Activated T-helper 17 cell treated with anti-CD3 and anti-CD28 coated beads, Interleukin-2, amount 50 U/mL, for 72 hours (primary cell): ENCODE data around the gene IRGC. TPM values are rescaled to one million over a fixed set of nuclear protein-coding genes. Genes with fewer than 3 reads are reported as not detected.
A peak's percentile ranks its signal among the peaks of the same experiment; 100 is the strongest.
"Not testable (repeated sequence)": the region's sequence is repeated elsewhere in the genome, so short reads cannot be mapped to it uniquely, and the experiment has no call there.

ENCODE experiments used
- ATAC-seq: fragments of 150-1000 bp; cut with Tn5 transposase; replicated peaks from 2 replicates; pipeline ENCODE4 v1.10.0; 2021; ENCODE audit warnings: mild to moderate bottlenecking, moderate library complexity
- H3K27ac Mint-ChIP-seq: one replicate; pipeline ENCODE4 v1.8.0; 2022; ENCODE audit warnings: mixed read lengths
- H3K27me3 Mint-ChIP-seq: one replicate; pipeline ENCODE4 v1.8.0; 2022; ENCODE audit warnings: mixed read lengths
- H3K36me3 Mint-ChIP-seq: one replicate; pipeline ENCODE4 v1.8.0; 2022; ENCODE audit warnings: low read depth, mild to moderate bottlenecking, mixed read lengths
- H3K4me1 Mint-ChIP-seq: one replicate; pipeline ENCODE4 v1.8.0; 2022; ENCODE audit warnings: mixed read lengths
- H3K4me3 Mint-ChIP-seq: one replicate; pipeline ENCODE4 v1.8.0; 2022; ENCODE audit warnings: mild to moderate bottlenecking, mixed read lengths
- H3K9me3 Mint-ChIP-seq: one replicate; pipeline ENCODE4 v1.8.0; 2022; ENCODE audit warnings: mixed read lengths
- total RNA-seq, 2 donors: library from RNA; stranded (reverse); gene quantifications; one replicate each; pipeline ENCODE4 v1.2.3, GENCODE V29; 2022

IRGC gene
- total RNA-seq, 2 donors from 2014 or later, result not detected

- Mint-ChIP-seq H3K27ac (peak overlapping the region; percentile 70), H3K4me1 (peaks cover 37% of the 10 kb centered on the region), H3K27me3 (no peaks in the 10 kb centered on the region), H3K9me3 (no peaks in the 10 kb centered on the region), H3K4me3 (peak overlapping the region; percentile 66), H3K36me3 (peaks cover 98% of the 10 kb centered on the region)
- ATAC-seq, result no peak
These were observed 32.8 kb downstream of the IRGC start for GRCh38 chr19:43748685-43749084.

- Mint-ChIP-seq H3K36me3 (peaks cover 98% of the 10 kb centered on the region), H3K27ac (peak overlapping the region; percentile 70), H3K4me3 (peak overlapping the region; percentile 66), H3K27me3 (no peaks in the 10 kb centered on the region), H3K9me3 (no peaks in the 10 kb centered on the region), H3K4me1 (peaks cover 37% of the 10 kb centered on the region)
- ATAC-seq, result no peak
These were observed 33.3 kb downstream of the IRGC start for GRCh38 chr19:43749152-43749551.

- H3K27me3 Mint-ChIP-seq, result no peaks in the 10 kb centered on the region
- H3K9me3 Mint-ChIP-seq, result no peaks in the 10 kb centered on the region
- peaks cover 40% of the 10 kb centered on the region for H3K4me1 Mint-ChIP-seq
- no peak overlapping the region for H3K4me3 Mint-ChIP-seq
- peak overlapping the region; percentile 36 for H3K27ac Mint-ChIP-seq
- peaks cover 98% of the 10 kb centered on the region for H3K36me3 Mint-ChIP-seq
- ATAC-seq, result no peak
These were observed 34.0 kb downstream of the IRGC start for GRCh38 chr19:43749898-43750297.

- Mint-ChIP-seq H3K36me3 (peaks cover 98% of the 10 kb centered on the region), H3K9me3 (no peaks in the 10 kb centered on the region), H3K4me1 (peaks cover 53% of the 10 kb centered on the region), H3K4me3 (peak overlapping the region; percentile 99), H3K27ac (peak overlapping the region; percentile 100), H3K27me3 (no peaks in the 10 kb centered on the region)
- ATAC-seq, result no peak
These were observed 35.8 kb downstream of the IRGC start for GRCh38 chr19:43751466-43752220.

GRCh38 chr19:43752287-43752875, 36.5 kb downstream of the IRGC start:
- Mint-ChIP-seq H3K4me3 (peak overlapping the region; percentile 99), H3K27ac (peak overlapping the region; percentile 100), H3K27me3 (no peaks in the 10 kb centered on the region), H3K4me1 (peaks cover 60% of the 10 kb centered on the region), H3K36me3 (peaks cover 98% of the 10 kb centered on the region), H3K9me3 (no peaks in the 10 kb centered on the region)
- no peak for ATAC-seq

- H3K36me3 Mint-ChIP-seq, result peaks cover 83% of the 10 kb centered on the region
- peak overlapping the region; percentile 100 for H3K27ac Mint-ChIP-seq
- no peaks in the 10 kb centered on the region for H3K9me3 Mint-ChIP-seq
- no peak for ATAC-seq
- peak overlapping the region; percentile 99 for H3K4me3 Mint-ChIP-seq
- no peaks in the 10 kb centered on the region for H3K27me3 Mint-ChIP-seq
- H3K4me1 Mint-ChIP-seq, result peaks cover 56% of the 10 kb centered on the region
These were observed 38.3 kb downstream of the IRGC start for GRCh38 chr19:43754253-43754502.

- peak; percentile 74 for ATAC-seq
- no peaks in the 10 kb centered on the region for H3K27me3 Mint-ChIP-seq
- peaks cover 78% of the 10 kb centered on the region for H3K36me3 Mint-ChIP-seq
- peaks cover 60% of the 10 kb centered on the region for H3K4me1 Mint-ChIP-seq
- peak within 1 kb of the TSS; percentile 99 for H3K4me3 Mint-ChIP-seq
- H3K9me3 Mint-ChIP-seq, result no peaks in the 10 kb centered on the region
- peak within 1 kb of the TSS; percentile 100 for H3K27ac Mint-ChIP-seq
These were observed 38.8 kb downstream of the IRGC start, which contains the start of gene SMG9 for GRCh38 chr19:43754503-43755255. SMG9 (minus strand) TSS chr19:43754962; CDS start chr19:43750741, 4,221 bp downstream.

- peaks cover 56% of the 10 kb centered on the region for H3K4me1 Mint-ChIP-seq
- H3K4me3 Mint-ChIP-seq, result peak overlapping the region; percentile 99
- H3K27ac Mint-ChIP-seq, result peak overlapping the region; percentile 100
- H3K27me3 Mint-ChIP-seq, result no peaks in the 10 kb centered on the region
- no peaks in the 10 kb centered on the region for H3K9me3 Mint-ChIP-seq
- H3K36me3 Mint-ChIP-seq, result peaks cover 72% of the 10 kb centered on the region
- ATAC-seq, result no peak
These were observed 39.5 kb downstream of the IRGC start for GRCh38 chr19:43755256-43755801.

GRCh38 chr19:43759515-43759914, 43.6 kb downstream of the IRGC start:
- ATAC-seq, result no peak
- H3K9me3 Mint-ChIP-seq, result no peaks in the 10 kb centered on the region
- peak overlapping the region; percentile 8 for H3K27ac Mint-ChIP-seq
- H3K27me3 Mint-ChIP-seq, result no peaks in the 10 kb centered on the region
- peaks cover 55% of the 10 kb centered on the region for H3K36me3 Mint-ChIP-seq
- H3K4me3 Mint-ChIP-seq, result peak overlapping the region; percentile 1
- H3K4me1 Mint-ChIP-seq, result peaks cover 62% of the 10 kb centered on the region

- Mint-ChIP-seq H3K4me3 (no peak overlapping the region), H3K27me3 (no peaks in the 10 kb centered on the region), H3K36me3 (peaks cover 55% of the 10 kb centered on the region), H3K4me1 (peaks cover 66% of the 10 kb centered on the region), H3K27ac (no peak overlapping the region), H3K9me3 (no peaks in the 10 kb centered on the region)
- no peak for ATAC-seq
These were observed 45.1 kb downstream of the IRGC start for GRCh38 chr19:43760941-43761340.

GRCh38 chr19:43762814-43763213, 46.9 kb downstream of the IRGC start:
- Mint-ChIP-seq H3K4me3 (peak overlapping the region; percentile 83), H3K36me3 (peaks cover 57% of the 10 kb centered on the region), H3K9me3 (no peaks in the 10 kb centered on the region)

GRCh38 chr19:43763473-43763939, 47.6 kb downstream of the IRGC start:
- H3K36me3 Mint-ChIP-seq, result peaks cover 63% of the 10 kb centered on the region
- H3K4me1 Mint-ChIP-seq, result peaks cover 71% of the 10 kb centered on the region
- peak overlapping the region; percentile 83 for H3K4me3 Mint-ChIP-seq
- H3K27me3 Mint-ChIP-seq, result no peaks in the 10 kb centered on the region
- no peaks in the 10 kb centered on the region for H3K9me3 Mint-ChIP-seq
- peak; percentile 25 for ATAC-seq
- H3K27ac Mint-ChIP-seq, result peak overlapping the region; percentile 99

More at GRCh38 chr19:43762814-43763213, 46.9 kb downstream of the IRGC start:
- H3K4me1 Mint-ChIP-seq, result peaks cover 65% of the 10 kb centered on the region
- no peak for ATAC-seq
- H3K27me3 Mint-ChIP-seq, result no peaks in the 10 kb centered on the region
- peak overlapping the region; percentile 99 for H3K27ac Mint-ChIP-seq

- not testable (repeated sequence) for H3K9me3 Mint-ChIP-seq, ATAC-seq, H3K27me3 Mint-ChIP-seq
- peaks cover 75% of the 10 kb centered on the region for H3K36me3 Mint-ChIP-seq
- peak overlapping the region; percentile 83 for H3K4me3 Mint-ChIP-seq
- peak overlapping the region; percentile 99 for H3K27ac Mint-ChIP-seq
- peaks cover 74% of the 10 kb centered on the region for H3K4me1 Mint-ChIP-seq
These were observed 48.8 kb downstream of the IRGC start for GRCh38 chr19:43764684-43765083.

GRCh38 chr19:43765109-43765876, 49.4 kb downstream of the IRGC start:
- peaks cover 81% of the 10 kb centered on the region for H3K36me3 Mint-ChIP-seq
- H3K27ac Mint-ChIP-seq, result peak overlapping the region; percentile 99
- H3K4me1 Mint-ChIP-seq, result peaks cover 80% of the 10 kb centered on the region
- H3K27me3 Mint-ChIP-seq, result no peaks in the 10 kb centered on the region
- ATAC-seq, result peak; percentile 82
- H3K9me3 Mint-ChIP-seq, result no peaks in the 10 kb centered on the region
- peak overlapping the region; percentile 83 for H3K4me3 Mint-ChIP-seq
